Lower leg skin (tissue), 3 donors: ENCODE measurements around the gene KLHL40.

Experiments
- POLR2A ChIP-seq, 2 donors: fragments of 450-650 bp; IDR thresholded peaks; one replicate each; pipeline ENCODE4 v1.6.1; 2016 to 2017; ENCODE audit warnings: antibody characterized with exemption in 2 of 2, mild to moderate bottlenecking in 1 of 2, moderate library complexity in 1 of 2
- TF ChIP-seq, protein P1 (sequence below), 3 donors: fragments of 450-650 bp; IDR thresholded peaks; one replicate each; pipeline ENCODE4 v1.5.1; 2016; ENCODE audit warnings: antibody characterized with exemption in 3 of 3, mild to moderate bottlenecking in 3 of 3, moderate library complexity in 2 of 3

GRCh38 chr3:42712344-42712648 is 27.0 kb downstream of the KLHL40 start:
- no peak for TF ChIP-seq POLR2A (IDR thresholded peaks at IDR 0.05)
- TF ChIP-seq, protein P1, sequence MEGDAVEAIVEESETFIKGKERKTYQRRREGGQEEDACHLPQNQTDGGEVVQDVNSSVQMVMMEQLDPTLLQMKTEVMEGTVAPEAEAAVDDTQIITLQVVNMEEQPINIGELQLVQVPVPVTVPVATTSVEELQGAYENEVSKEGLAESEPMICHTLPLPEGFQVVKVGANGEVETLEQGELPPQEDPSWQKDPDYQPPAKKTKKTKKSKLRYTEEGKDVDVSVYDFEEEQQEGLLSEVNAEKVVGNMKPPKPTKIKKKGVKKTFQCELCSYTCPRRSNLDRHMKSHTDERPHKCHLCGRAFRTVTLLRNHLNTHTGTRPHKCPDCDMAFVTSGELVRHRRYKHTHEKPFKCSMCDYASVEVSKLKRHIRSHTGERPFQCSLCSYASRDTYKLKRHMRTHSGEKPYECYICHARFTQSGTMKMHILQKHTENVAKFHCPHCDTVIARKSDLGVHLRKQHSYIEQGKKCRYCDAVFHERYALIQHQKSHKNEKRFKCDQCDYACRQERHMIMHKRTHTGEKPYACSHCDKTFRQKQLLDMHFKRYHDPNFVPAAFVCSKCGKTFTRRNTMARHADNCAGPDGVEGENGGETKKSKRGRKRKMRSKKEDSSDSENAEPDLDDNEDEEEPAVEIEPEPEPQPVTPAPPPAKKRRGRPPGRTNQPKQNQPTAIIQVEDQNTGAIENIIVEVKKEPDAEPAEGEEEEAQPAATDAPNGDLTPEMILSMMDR (IDR thresholded peaks at IDR 0.05): no peak
